GM23338 (cell line): Measurements from ENCODE around the gene RIN3. TPM values are rescaled to one million over a fixed set of nuclear protein-coding genes. Genes with fewer than 3 reads are reported as not detected.

Source experiments
- ATAC-seq: fragments of 200-7000 bp; cut with Tn5 transposase; 3 replicates; pipeline ENCODE4 v1.9.1; 2020
- DNase-seq: peaks from one replicate; pipeline ENCODE4 v3.0.0-alpha.2; 2015; ENCODE audit warnings: low spot score
- H2AFZ ChIP-seq: fragments of 200-600 bp; sonication (generic); 2 replicates; pipeline ENCODE4 v1.8.0; 2016; ENCODE audit warnings: antibody characterized with exemption, mild to moderate bottlenecking, moderate library complexity
- H3F3A ChIP-seq: fragments of 200-600 bp; sonication (generic); replicated peaks from 2 replicates; pipeline ENCODE4 v1.8.0; 2017; ENCODE audit warnings: antibody characterized with exemption, mixed run types, low read depth
- H3K27ac ChIP-seq: fragments of 200-600 bp; sonication (generic); 2 replicates; pipeline ENCODE4 v1.6.1; 2016; ENCODE audit warnings: low read depth
- H3K27me3 ChIP-seq: fragments of 200-600 bp; sonication (generic); 2 replicates; pipeline ENCODE4 v1.8.0; 2016; ENCODE audit warnings: mild to moderate bottlenecking, mixed run types, moderate library complexity; ENCODE audit not compliant: insufficient read depth
- H3K36me3 ChIP-seq: fragments of 200-600 bp; sonication (generic); 2 replicates; pipeline ENCODE4 v1.8.0; 2016; ENCODE audit warnings: mild to moderate bottlenecking; ENCODE audit not compliant: insufficient read depth
- H3K4me1 ChIP-seq: fragments of 200-600 bp; sonication (generic); 2 replicates; pipeline ENCODE4 v1.8.0; 2016; ENCODE audit warnings: mild to moderate bottlenecking, moderate library complexity; ENCODE audit not compliant: insufficient read depth
- H3K4me2 ChIP-seq: fragments of 200-600 bp; sonication (generic); 2 replicates; pipeline ENCODE4 v1.7.1; 2017; ENCODE audit warnings: mixed run types
- H3K4me3 ChIP-seq: fragments of 200-600 bp; sonication (generic); 2 replicates; pipeline ENCODE4 v1.6.1; 2016; ENCODE audit warnings: mixed run types
- H3K79me2 ChIP-seq: fragments of 200-600 bp; sonication (generic); replicated peaks from 2 replicates; pipeline ENCODE4 v1.8.0; 2017; ENCODE audit warnings: mild to moderate bottlenecking; ENCODE audit not compliant: insufficient read depth
- H3K9me2 ChIP-seq: fragments of 200-600 bp; sonication (generic); 2 replicates; pipeline ENCODE4 v1.8.0; 2017; ENCODE audit not compliant: insufficient read depth
- H4K20me1 ChIP-seq: fragments of 200-600 bp; sonication (generic); replicated peaks from 2 replicates; pipeline ENCODE4 v1.8.0; 2017; ENCODE audit warnings: mild to moderate bottlenecking; ENCODE audit not compliant: insufficient read depth
- H3K27ac Mint-ChIP-seq: 2 replicates; pipeline ENCODE4 v1.8.0; 2020; ENCODE audit warnings: inconsistent platforms, mild to moderate bottlenecking, moderate library complexity, mixed read lengths
- H3K27me3 Mint-ChIP-seq: 3 replicates; pipeline ENCODE4 v1.8.0; 2022; ENCODE audit warnings: low read depth, mild to moderate bottlenecking, moderate library complexity, mixed read lengths, inconsistent platforms; ENCODE audit not compliant: insufficient read depth, poor library complexity
- H3K36me3 Mint-ChIP-seq: 3 replicates; pipeline ENCODE4 v1.8.0; 2021; ENCODE audit warnings: low read depth, mild to moderate bottlenecking, inconsistent platforms, moderate library complexity, mixed read lengths
- H3K4me1 Mint-ChIP-seq: 3 replicates; pipeline ENCODE4 v1.8.0; 2020; ENCODE audit warnings: mild to moderate bottlenecking, inconsistent platforms, mixed read lengths
- H3K4me3 Mint-ChIP-seq: 3 replicates; pipeline ENCODE4 v1.8.0; 2021; ENCODE audit warnings: moderate library complexity, mild to moderate bottlenecking, inconsistent platforms, mixed read lengths
- H3K9me3 Mint-ChIP-seq: 3 replicates; pipeline ENCODE4 v1.8.0; 2020; ENCODE audit warnings: moderate library complexity, mild to moderate bottlenecking, inconsistent platforms, mixed read lengths
- CREB1 ChIP-seq: fragments of 250-450 bp; sonication (Bioruptor Pico); IDR thresholded peaks from 2 replicates; pipeline ENCODE4 v1.5.0; 2020; ENCODE audit warnings: low read depth, mild to moderate bottlenecking, moderate library complexity
- EZH2 ChIP-seq: fragments of 200-600 bp; sonication (generic); IDR thresholded peaks from one replicate; pipeline ENCODE4 v1.8.0; 2017; ENCODE audit warnings: antibody characterized with exemption, mild to moderate bottlenecking, low read depth; ENCODE audit not compliant: unreplicated experiment
- EZH2phosphoT487 ChIP-seq: fragments of 200-600 bp; sonication (generic); IDR thresholded peaks from one replicate; pipeline ENCODE4 v1.8.1; 2018; ENCODE audit warnings: antibody characterized with exemption; ENCODE audit not compliant: unreplicated experiment
- JUNB ChIP-seq: IDR thresholded peaks from one replicate; pipeline ENCODE4 v1.6.1; 2016; ENCODE audit warnings: antibody characterized with exemption; ENCODE audit not compliant: unreplicated experiment
- NANOG ChIP-seq: IDR thresholded peaks from 2 replicates; pipeline ENCODE4 v1.6.1; 2016; ENCODE audit warnings: antibody characterized with exemption, borderline replicate concordance
- POLR2AphosphoS5 ChIP-seq: IDR thresholded peaks from 2 replicates; pipeline ENCODE4 v1.6.1; 2016; ENCODE audit warnings: antibody characterized with exemption, low read depth
- STAT1 ChIP-seq: IDR thresholded peaks from one replicate; pipeline ENCODE4 v1.6.1; 2016; ENCODE audit warnings: antibody characterized with exemption; ENCODE audit not compliant: unreplicated experiment
- ZNF114 ChIP-seq: fragments of 250-450 bp; sonication (Bioruptor Pico); IDR thresholded peaks from 2 replicates; pipeline ENCODE4 v1.5.0; 2020; ENCODE audit warnings: mild to moderate bottlenecking, moderate library complexity
- ZNF331 ChIP-seq: fragments of 250-450 bp; sonication (Bioruptor Pico); IDR thresholded peaks from 2 replicates; pipeline ENCODE4 v1.5.0; 2020; ENCODE audit warnings: low read depth, mild to moderate bottlenecking, moderate library complexity
- polyA plus RNA-seq: library from polyadenylated mRNA; unstranded; fragments of >200 nt; fragmentation: Nextera tagmentation; extraction: Ambion mirVana; gene quantifications from 2 replicates; pipeline ENCODE4 v1.2.1, GENCODE V29; 2016
- total RNA-seq: library from RNA; depleted of rRNA; stranded (reverse); fragments of >200 nt; shearing (Covaris generic); gene quantifications from 2 replicates; pipeline ENCODE4 v1.2.3, GENCODE V29; 2014
- TF ChIP-seq, protein P1 (sequence below): IDR thresholded peaks from one replicate; pipeline ENCODE4 v1.6.1; 2018; ENCODE audit warnings: antibody characterized with exemption; ENCODE audit not compliant: unreplicated experiment
- TF ChIP-seq, protein P2 (sequence below): fragments of 250-450 bp; sonication (Bioruptor Pico); IDR thresholded peaks from 2 replicates; pipeline ENCODE4 v1.5.0; 2020; ENCODE audit warnings: mild to moderate bottlenecking, moderate library complexity
- TF ChIP-seq, protein P3 (sequence below), 2 experiments: fragments of 200-600 bp in 1 of 2; sonication (generic) in 1 of 2; conservative IDR thresholded peaks; 2 replicates each; pipeline versions ENCODE4 v1.5.1 to v1.6.1; 2016 to 2017; ENCODE audit warnings: antibody characterized with exemption in 2 of 2, low read depth in 2 of 2, mild to moderate bottlenecking in 2 of 2, moderate library complexity in 1 of 2
- TF ChIP-seq, protein P4 (sequence below): IDR thresholded peaks from 2 replicates; pipeline ENCODE4 v1.6.1; 2016; ENCODE audit warnings: antibody characterized with exemption

RIN3 gene
- total and polyA plus RNA-seq, 2 experiments from 2014 or later: 0.97 to 1.5 TPM

DNA sequence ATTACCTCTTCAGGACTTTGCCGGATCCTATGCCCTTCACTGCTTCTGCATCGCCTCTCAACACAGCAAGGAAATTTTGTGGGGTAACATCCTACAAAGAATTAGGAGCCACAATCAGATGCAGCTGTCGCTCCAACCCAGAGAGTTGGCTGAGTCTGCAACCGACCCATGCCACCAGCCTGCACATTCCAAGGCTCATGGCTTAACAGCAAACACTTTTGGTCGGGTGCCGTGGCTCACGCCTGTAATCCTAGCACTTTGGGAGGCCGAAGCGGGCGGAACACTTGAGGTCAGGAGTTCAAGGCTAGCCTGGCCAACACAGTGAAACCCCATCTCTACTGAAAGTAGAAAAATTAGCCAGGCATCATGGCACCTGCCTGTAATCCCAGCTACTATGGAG is 202.6 kb downstream of the RIN3 start:
- no peak overlapping the region for H3K4me3 Mint-ChIP-seq
- no peak for ATAC-seq
- Histone ChIP-seq H3K79me2 (peaks cover 15% of the 10 kb centered on the region; the same call in 1 of the 2 replicates), H3K9me2 (no peaks in the 10 kb centered on the region), H3K27me3 (no peaks in the 10 kb centered on the region), H3K27ac (no peak overlapping the region), H2AFZ (no peak overlapping the region), H3K4me2 (no peak overlapping the region), H4K20me1 (peaks cover 6% of the 10 kb centered on the region; the same call in 1 of the 2 replicates), H3K4me1 (no peaks in the 10 kb centered on the region), H3K4me3 (no peak overlapping the region), H3K36me3 (no peaks in the 10 kb centered on the region; the same call in 1 of the 2 replicates), H3F3A (no peaks in the 10 kb centered on the region)
- no peak for DNase-seq
- TF ChIP-seq, protein P1, sequence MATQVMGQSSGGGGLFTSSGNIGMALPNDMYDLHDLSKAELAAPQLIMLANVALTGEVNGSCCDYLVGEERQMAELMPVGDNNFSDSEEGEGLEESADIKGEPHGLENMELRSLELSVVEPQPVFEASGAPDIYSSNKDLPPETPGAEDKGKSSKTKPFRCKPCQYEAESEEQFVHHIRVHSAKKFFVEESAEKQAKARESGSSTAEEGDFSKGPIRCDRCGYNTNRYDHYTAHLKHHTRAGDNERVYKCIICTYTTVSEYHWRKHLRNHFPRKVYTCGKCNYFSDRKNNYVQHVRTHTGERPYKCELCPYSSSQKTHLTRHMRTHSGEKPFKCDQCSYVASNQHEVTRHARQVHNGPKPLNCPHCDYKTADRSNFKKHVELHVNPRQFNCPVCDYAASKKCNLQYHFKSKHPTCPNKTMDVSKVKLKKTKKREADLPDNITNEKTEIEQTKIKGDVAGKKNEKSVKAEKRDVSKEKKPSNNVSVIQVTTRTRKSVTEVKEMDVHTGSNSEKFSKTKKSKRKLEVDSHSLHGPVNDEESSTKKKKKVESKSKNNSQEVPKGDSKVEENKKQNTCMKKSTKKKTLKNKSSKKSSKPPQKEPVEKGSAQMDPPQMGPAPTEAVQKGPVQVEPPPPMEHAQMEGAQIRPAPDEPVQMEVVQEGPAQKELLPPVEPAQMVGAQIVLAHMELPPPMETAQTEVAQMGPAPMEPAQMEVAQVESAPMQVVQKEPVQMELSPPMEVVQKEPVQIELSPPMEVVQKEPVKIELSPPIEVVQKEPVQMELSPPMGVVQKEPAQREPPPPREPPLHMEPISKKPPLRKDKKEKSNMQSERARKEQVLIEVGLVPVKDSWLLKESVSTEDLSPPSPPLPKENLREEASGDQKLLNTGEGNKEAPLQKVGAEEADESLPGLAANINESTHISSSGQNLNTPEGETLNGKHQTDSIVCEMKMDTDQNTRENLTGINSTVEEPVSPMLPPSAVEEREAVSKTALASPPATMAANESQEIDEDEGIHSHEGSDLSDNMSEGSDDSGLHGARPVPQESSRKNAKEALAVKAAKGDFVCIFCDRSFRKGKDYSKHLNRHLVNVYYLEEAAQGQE: no peak
- no peak for TF ChIP-seq NANOG
- no peak for TF ChIP-seq EZH2phosphoT487
- TF ChIP-seq ZNF114 (CRISPR knock-in tag): no peak
- TF ChIP-seq, protein P2, sequence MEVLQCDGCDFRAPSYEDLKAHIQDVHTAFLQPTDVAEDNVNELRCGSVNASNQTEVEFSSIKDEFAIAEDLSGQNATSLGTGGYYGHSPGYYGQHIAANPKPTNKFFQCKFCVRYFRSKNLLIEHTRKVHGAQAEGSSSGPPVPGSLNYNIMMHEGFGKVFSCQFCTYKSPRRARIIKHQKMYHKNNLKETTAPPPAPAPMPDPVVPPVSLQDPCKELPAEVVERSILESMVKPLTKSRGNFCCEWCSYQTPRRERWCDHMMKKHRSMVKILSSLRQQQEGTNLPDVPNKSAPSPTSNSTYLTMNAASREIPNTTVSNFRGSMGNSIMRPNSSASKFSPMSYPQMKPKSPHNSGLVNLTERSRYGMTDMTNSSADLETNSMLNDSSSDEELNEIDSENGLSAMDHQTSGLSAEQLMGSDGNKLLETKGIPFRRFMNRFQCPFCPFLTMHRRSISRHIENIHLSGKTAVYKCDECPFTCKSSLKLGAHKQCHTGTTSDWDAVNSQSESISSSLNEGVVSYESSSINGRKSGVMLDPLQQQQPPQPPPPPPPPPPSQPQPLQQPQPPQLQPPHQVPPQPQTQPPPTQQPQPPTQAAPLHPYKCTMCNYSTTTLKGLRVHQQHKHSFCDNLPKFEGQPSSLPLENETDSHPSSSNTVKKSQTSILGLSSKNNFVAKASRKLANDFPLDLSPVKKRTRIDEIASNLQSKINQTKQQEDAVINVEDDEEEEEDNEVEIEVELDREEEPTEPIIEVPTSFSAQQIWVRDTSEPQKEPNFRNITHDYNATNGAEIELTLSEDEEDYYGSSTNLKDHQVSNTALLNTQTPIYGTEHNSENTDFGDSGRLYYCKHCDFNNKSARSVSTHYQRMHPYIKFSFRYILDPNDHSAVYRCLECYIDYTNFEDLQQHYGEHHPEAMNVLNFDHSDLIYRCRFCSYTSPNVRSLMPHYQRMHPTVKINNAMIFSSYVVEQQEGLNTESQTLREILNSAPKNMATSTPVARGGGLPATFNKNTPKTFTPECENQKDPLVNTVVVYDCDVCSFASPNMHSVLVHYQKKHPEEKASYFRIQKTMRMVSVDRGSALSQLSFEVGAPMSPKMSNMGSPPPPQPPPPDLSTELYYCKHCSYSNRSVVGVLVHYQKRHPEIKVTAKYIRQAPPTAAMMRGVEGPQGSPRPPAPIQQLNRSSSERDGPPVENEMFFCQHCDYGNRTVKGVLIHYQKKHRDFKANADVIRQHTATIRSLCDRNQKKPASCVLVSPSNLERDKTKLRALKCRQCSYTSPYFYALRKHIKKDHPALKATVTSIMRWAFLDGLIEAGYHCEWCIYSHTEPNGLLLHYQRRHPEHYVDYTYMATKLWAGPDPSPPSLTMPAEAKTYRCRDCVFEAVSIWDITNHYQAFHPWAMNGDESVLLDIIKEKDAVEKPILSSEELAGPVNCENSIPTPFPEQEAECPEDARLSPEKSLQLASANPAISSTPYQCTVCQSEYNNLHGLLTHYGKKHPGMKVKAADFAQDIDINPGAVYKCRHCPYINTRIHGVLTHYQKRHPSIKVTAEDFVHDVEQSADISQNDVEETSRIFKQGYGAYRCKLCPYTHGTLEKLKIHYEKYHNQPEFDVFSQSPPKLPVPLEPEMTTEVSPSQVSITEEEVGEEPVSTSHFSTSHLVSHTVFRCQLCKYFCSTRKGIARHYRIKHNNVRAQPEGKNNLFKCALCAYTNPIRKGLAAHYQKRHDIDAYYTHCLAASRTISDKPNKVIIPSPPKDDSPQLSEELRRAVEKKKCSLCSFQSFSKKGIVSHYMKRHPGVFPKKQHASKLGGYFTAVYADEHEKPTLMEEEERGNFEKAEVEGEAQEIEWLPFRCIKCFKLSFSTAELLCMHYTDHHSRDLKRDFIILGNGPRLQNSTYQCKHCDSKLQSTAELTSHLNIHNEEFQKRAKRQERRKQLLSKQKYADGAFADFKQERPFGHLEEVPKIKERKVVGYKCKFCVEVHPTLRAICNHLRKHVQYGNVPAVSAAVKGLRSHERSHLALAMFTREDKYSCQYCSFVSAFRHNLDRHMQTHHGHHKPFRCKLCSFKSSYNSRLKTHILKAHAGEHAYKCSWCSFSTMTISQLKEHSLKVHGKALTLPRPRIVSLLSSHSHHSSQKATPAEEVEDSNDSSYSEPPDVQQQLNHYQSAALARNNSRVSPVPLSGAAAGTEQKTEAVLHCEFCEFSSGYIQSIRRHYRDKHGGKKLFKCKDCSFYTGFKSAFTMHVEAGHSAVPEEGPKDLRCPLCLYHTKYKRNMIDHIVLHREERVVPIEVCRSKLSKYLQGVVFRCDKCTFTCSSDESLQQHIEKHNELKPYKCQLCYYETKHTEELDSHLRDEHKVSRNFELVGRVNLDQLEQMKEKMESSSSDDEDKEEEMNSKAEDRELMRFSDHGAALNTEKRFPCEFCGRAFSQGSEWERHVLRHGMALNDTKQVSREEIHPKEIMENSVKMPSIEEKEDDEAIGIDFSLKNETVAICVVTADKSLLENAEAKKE (CRISPR knock-in tag): no peak
- TF ChIP-seq JUNB: no peak
- TF ChIP-seq CREB1 (CRISPR knock-in tag): no peak
- TF ChIP-seq, protein P3, sequence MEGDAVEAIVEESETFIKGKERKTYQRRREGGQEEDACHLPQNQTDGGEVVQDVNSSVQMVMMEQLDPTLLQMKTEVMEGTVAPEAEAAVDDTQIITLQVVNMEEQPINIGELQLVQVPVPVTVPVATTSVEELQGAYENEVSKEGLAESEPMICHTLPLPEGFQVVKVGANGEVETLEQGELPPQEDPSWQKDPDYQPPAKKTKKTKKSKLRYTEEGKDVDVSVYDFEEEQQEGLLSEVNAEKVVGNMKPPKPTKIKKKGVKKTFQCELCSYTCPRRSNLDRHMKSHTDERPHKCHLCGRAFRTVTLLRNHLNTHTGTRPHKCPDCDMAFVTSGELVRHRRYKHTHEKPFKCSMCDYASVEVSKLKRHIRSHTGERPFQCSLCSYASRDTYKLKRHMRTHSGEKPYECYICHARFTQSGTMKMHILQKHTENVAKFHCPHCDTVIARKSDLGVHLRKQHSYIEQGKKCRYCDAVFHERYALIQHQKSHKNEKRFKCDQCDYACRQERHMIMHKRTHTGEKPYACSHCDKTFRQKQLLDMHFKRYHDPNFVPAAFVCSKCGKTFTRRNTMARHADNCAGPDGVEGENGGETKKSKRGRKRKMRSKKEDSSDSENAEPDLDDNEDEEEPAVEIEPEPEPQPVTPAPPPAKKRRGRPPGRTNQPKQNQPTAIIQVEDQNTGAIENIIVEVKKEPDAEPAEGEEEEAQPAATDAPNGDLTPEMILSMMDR (conservative IDR thresholded peaks at IDR 0.05; ENCODE audit: low read depth in 2 of 2): no peak
- TF ChIP-seq POLR2AphosphoS5: no peak
- TF ChIP-seq ZNF331 (CRISPR knock-in tag): no peak
- TF ChIP-seq, protein P4, sequence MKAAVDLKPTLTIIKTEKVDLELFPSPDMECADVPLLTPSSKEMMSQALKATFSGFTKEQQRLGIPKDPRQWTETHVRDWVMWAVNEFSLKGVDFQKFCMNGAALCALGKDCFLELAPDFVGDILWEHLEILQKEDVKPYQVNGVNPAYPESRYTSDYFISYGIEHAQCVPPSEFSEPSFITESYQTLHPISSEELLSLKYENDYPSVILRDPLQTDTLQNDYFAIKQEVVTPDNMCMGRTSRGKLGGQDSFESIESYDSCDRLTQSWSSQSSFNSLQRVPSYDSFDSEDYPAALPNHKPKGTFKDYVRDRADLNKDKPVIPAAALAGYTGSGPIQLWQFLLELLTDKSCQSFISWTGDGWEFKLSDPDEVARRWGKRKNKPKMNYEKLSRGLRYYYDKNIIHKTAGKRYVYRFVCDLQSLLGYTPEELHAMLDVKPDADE: no peak
- no peak for TF ChIP-seq STAT1
- TF ChIP-seq EZH2: no peak
- H3K27ac Mint-ChIP-seq: no peak overlapping the region
- no peaks in the 10 kb centered on the region for H3K4me1 Mint-ChIP-seq
- no peaks in the 10 kb centered on the region for H3K9me3 Mint-ChIP-seq
- peaks cover 1% of the 10 kb centered on the region for H3K27me3 Mint-ChIP-seq
- H3K36me3 Mint-ChIP-seq: no peaks in the 10 kb centered on the region
